NCI-H2227 treated with DMSO at 0.1 percent for 48 hours (cell line): Measurements from ENCODE around the gene PDE6B.
"Not testable (repeated sequence)": the region's sequence is repeated elsewhere in the genome, so short reads cannot be mapped to it uniquely, and the experiment has no call there.

ENCODE experiments used
- DNase-seq: peaks from one replicate; lab custom pipeline; 2025; lab: John Stamatoyannopoulos, UW

The PDE6B gene

GRCh38 chr4:622071-622995 is 3.0 kb upstream of the PDE6B start:
- no peak for DNase-seq

GRCh38 chr4:622996-623913 is 2.1 kb upstream of the PDE6B start:
- DNase-seq: no peak

- no peak for DNase-seq
Measured at GRCh38 chr4:623914-624566, 1.3 kb upstream of the PDE6B start.

GRCh38 chr4:625631-626161 is 323 bp downstream of the PDE6B start:
- no peak for DNase-seq

- DNase-seq: no peak
Measured at GRCh38 chr4:626201-627091, 1.1 kb downstream of the PDE6B start.

- no peak for DNase-seq
Measured at GRCh38 chr4:627347-628125, 2.2 kb downstream of the PDE6B start.

- DNase-seq: no peak
Measured at GRCh38 chr4:628311-628741, 3.0 kb downstream of the PDE6B start.

GRCh38 chr4:628821-629635 is 3.7 kb downstream of the PDE6B start:
- no peak for DNase-seq

GRCh38 chr4:629636-629914 is 4.2 kb downstream of the PDE6B start:
- no peak for DNase-seq

GRCh38 chr4:629915-630641 is 4.7 kb downstream of the PDE6B start:
- no peak for DNase-seq

- no peak for DNase-seq
Measured at GRCh38 chr4:630656-631055, 5.3 kb downstream of the PDE6B start.

- no peak for DNase-seq
Measured at GRCh38 chr4:632196-632790, 6.9 kb downstream of the PDE6B start.

GRCh38 chr4:632926-633325 is 7.6 kb downstream of the PDE6B start:
- no peak for DNase-seq

GRCh38 chr4:633406-633805 is 8.0 kb downstream of the PDE6B start:
- DNase-seq: no peak

- no peak for DNase-seq
Measured at GRCh38 chr4:633976-634598, 8.7 kb downstream of the PDE6B start.

GRCh38 chr4:634599-634985 is 9.2 kb downstream of the PDE6B start:
- DNase-seq: no peak

GRCh38 chr4:635066-635835 is 9.9 kb downstream of the PDE6B start:
- not testable (repeated sequence) for DNase-seq
